GM19238 (cell line): ENCODE measurements around the gene APBB1.

Experiments
- DNase-seq: peaks from one replicate; pipeline ENCODE4 v3.0.0; 2011; ENCODE audit warnings: low spot score; ENCODE audit not compliant: insufficient read length

Gene APBB1

DNA sequence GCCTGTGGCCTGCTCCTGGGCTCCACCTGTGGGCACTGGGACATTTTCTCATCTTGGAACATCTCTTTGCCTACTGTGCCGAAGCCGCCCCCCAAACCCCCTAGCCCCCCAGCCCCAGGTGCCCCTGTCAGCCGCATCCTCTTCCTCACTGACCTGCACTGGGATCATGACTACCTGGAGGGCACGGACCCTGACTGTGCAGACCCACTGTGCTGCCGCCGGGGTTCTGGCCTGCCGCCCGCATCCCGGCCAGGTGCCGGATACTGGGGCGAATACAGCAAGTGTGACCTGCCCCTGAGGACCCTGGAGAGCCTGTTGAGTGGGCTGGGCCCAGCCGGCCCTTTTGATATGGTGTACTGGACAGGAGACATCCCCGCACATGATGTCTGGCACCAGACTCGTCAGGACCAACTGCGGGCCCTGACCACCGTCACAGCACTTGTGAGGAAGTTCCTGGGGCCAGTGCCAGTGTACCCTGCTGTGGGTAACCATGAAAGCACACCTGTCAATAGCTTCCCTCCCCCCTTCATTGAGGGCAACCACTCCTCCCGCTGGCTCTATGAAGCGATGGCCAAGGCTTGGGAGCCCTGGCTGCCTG is 27.3 kb downstream of the APBB1 start:
- no peak for DNase-seq

DNA sequence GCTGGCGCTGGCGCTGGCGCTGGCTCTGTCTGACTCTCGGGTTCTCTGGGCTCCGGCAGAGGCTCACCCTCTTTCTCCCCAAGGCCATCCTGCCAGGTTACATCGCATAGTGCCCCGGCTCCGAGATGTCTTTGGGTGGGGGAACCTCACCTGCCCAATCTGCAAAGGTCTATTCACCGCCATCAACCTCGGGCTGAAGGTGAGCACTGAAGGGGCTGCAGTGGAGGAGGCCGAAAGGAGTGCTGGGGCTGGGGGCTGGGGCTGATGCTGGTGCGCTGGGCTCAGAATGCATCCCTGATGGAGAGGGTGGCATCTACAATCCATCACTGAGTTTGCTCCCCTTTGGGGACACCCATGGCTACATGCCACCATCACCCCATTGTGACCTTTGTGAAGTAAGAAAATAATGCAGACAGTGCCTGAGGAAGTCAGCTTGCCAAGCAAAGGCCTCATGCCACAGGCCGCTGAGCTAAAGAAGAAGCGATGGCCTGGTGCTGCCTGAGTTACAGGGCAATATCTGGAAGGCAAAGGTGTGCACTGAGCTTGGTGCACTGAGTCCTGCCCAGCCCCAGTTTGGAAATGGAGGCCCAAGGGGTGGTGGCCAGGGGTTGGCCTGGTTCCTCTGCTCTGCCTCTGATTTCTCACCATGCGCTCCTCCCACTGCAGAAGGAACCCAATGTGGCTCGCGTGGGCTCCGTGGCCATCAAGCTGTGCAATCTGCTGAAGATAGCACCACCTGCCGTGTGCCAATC is 28.0 kb downstream of the APBB1 start:
- no peak for DNase-seq

DNA sequence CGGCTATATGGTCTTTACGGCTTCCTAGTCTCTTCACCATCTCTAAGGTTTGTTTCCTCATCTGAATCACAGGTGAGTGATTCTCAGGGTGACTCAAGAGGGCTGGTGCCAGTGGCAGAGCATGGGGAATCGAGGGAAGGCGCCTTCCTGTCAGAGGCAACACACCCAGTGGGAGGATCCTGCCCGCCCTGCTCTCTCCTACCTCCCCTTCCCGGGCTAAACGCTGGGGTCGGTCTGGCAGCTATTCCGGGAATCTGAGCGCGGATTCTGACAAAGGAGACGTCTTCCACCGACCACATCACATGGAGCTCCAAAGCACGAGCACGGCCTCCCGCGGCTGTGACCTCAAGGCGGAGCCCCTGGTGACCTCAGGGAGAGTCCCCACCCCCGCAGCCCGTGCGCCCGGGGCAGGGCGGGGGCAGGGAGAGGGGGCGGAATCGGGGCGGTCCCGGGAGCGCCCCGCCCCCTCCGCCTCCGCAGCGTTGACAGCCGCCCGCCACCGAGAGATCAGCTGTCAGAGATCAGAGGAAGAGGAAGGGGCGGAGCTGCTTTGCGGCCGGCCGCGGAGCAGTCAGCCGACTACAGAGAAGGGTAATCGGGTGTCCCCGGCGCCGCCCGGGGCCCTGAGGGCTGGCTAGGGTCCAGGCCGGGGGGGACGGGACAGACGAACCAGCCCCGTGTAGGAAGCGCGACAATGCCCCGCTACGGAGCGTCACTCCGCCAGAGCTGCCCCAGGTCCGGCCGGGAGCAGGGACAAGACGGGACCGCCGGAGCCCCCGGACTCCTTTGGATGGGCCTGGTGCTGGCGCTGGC is 28.8 kb downstream of the APBB1 start, which contains the start of gene SMPD1:
SMPD1 (plus strand) TSS at position 570 of the 813 bp plus-strand sequence; CDS start at position 695, 125 bp downstream.
- peak; percentile 82 for DNase-seq

DNA sequence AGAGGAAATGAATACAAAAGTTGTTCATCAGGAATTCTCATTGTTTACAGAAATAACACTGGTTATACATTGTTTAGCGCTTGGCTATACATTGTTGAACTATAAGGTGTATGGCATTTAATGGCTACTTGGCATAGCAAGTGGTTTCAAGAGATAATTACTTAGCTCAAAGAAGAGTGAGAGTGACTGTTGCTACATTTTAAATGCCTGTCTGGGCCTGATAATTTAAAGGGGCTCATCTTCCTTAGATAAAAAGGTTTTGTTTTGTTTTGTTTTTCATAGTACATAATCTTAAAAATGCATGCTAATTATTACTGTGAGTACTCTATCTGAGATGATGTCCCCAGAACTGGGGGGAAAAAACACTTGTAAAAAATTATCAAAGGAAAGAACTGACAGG is 30.1 kb downstream of the APBB1 start:
- no peak for DNase-seq

DNA sequence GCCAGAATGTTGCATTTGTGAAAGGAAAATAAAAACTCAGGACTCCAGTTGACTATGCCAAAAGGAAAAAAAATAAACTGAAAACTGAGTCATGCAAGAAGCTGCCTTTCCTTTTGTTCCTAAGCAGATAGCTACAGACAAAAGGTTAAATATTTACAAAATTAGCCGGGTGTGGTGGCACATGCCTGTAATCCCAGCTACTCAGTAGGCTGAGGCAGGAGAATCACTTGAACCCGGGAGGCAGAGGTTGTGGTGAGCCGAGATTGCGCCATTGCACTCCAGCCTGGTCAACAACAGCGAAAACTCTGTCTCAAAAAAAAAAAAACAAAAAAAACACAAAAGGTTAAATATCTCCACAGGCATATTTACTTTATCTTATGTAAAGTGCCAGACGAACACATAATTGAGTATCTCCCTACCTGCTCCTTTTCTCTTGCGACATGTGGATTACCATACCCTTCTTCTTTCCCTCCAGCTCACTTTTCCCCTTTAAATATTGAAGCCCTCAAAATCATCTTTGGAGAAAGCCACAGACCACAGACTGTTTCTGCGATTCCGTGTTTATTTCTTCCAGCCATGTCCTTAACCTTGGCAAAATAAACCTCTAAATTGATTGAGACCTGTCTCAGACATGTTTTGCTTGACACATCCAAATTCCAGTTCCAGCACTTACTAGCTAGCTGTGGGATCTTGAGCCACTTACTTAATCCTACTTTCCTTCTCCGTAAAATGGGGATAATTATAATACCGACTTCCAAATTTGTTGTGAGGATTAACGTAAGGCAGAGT is 30.9 kb downstream of the APBB1 start:
- no peak for DNase-seq

DNA sequence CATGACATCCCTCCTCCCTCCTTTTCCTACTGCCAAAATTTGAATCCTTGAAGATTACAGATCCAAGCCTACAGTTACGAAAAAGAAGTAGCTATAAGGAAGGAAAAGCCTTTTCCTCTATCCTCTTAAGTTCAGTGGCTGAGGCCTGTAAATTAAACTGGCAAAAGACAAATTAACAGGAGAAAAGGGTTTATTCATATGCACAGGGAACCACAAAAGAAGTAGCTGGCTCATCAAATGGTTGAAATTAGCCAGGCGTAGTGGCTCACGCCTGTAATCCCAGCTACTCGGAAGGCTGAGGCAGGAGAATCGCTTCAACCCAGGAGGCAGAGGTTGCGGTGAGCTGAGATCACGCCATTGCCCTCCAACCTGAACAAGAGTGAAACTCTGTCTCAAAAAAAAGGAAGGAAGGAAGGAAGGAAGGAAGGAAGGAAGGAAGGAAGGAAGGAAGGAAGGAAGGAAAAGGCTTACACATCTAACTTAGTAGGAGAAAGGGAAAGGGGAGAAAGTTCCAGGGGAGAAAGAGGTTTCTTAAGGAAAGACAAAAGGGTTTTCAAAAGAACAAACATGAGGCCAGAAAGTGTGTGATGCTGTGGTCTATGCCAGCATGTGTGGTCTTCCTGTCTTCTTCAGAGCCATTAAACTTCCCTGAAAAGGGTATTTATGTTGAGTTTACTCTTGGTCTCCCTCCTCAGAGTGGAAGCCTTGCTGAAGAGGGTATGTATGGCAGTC is 33.7 kb downstream of the APBB1 start:
- no peak for DNase-seq

DNA sequence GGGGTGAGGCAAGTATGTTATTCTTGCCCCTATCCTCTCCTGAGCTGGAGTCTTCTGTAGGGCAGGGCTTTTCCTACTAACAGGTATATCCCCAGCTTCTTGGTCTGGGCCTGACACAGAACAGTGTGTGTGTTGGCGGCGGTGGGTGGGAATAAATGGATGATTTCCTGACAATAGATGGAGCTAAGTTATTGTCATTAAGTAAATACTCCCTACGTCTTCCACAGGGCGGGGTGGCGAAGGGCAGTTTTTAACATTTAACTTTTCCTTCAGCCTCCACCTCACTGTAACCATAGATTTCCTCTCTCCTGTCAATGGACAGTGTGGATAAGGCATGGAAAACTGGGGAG is 40.3 kb downstream of the APBB1 start:
- DNase-seq: no peak

DNA sequence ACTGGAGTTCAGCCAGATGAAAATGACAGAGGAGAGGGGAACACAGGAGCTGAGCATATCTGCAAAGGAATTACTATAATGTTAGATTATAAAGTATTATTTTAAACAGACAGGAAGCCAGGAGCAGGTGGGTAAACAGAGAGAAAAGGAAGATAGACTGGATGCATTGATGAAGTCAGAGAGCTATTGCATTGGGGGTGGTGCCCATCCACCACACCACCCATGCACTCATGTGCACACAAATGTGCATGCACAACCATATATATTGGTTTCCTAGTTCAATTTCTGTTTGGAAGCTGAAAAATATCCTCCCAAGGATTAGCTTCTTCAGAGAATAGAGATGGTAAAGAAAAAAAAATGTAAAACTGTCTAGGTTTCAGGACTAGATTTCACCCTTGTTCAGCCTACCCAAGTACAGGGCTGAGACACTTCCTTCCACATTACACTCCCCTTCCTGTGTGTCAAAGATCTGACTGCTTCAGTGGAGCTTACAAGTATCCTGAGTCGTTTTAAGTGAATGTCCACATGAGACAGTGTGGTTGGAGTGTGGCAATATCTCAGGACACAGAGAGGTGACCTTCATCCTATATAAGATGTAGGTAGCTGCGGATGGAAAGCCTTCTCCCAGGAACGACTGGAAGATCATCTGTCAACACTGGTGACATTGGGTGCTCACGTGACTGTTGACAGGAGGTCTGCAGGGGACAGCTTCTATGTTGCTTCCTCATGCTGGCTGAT is 40.8 kb downstream of the APBB1 start:
- no peak for DNase-seq

DNA sequence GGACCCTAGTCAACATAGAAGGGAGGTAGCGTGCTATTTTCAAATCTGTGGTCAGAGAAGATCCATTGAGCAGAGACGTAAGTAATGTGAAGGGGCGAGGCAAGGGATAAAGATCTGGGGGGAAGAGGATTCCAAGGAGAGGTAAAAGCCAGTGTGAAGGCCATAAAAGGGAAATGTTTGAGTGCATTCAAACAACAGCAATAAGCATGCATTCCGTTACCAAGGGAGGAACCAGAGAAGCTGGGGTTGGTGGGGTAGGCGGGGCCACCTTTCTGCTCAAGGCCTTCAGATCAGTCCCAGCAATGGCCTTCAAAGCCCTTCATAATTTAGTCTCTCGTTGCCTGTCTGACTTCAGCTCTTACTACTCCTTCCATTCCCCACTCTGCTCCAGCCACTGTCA is 47.1 kb downstream of the APBB1 start:
- no peak for DNase-seq

DNA sequence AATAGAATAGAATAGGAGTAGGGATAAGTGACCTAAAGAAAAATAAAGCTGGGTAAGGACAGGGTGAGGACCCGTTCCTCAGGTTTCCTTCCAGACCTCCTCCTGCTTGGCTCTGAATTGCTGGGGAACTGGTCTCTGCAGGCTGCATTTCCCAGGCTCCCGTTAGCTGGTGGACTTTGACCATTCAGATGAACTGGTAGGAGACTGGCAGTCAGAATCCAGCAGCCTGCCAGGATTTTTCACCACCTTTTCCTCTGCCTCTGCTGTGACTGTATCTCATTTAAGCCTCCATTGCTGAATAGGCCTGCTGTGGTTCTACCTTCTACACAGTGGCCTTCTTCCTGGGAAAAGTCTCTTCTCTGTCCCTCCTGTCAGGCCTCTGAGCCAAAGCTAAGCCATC is 53.2 kb downstream of the APBB1 start:
- no peak for DNase-seq

DNA sequence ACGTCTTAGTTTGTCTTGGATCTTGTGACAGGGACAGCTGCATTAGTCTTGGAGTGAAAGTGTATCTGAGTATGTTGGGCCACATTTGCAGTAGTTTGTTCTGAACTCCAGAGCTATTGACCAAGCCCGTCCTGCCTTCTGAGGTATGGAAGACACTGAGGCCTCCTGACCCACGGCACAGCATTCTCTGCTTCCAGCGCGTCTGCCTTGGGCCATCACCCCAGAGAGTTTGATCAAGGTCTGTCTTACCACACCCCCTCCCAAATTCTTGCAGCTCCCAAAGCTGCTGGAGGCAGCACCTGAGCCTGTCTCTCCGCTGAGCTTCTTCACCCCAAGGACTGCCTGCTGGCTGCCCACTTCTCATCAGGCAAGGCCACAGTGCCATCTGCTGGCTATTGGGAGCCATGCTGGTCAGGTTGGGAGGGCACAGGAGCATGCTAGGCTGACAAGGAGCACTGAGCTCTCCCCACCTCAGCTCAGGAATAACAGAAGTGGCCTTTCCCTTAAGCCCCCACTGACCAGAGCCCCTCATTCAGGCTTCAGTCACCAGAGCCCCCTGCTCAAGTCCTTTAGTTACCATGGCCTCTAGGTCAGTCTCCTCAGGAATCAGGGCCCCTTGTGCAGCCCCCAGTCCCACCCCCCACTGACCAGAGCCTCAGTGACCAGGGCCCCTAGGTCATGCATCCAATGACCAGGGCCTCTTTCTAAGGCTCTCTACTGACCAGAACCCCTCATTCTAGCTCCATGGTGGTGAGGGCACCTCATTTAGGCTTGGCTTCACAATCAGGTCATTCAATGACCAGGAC is 55.8 kb downstream of the APBB1 start:
- peak; percentile 56 for DNase-seq

DNA sequence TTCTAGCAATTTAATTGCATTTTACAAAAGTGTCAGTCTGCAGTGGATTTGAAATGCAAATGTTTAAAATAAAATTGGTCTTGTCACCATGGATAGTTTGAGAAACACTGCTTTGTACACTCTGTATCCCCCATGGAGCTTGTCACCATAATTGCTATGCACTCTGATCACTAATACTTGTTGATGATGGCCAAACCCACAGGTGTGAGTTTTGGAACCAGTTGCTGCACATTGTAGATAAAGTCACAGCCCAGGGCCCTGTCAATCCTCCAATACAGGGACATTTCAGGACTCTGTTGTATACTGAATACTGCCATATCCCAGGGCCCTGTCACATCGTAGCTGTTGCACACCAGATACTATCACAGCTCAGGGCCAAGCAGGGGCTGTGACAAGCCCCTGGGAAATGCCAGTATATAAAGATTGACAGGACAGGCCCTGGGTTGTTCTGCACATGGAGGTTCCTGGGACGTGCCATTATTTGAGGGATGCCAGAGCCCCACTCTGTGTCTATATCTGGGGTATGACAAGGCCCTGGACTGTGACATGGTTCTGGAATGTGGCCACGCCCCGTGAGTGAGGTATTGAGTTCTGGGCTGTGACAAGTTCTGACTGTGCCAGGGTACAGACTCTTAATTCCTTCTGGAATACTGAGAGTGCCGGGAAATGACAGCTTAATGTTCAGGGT is 56.6 kb downstream of the APBB1 start:
- no peak for DNase-seq

DNA sequence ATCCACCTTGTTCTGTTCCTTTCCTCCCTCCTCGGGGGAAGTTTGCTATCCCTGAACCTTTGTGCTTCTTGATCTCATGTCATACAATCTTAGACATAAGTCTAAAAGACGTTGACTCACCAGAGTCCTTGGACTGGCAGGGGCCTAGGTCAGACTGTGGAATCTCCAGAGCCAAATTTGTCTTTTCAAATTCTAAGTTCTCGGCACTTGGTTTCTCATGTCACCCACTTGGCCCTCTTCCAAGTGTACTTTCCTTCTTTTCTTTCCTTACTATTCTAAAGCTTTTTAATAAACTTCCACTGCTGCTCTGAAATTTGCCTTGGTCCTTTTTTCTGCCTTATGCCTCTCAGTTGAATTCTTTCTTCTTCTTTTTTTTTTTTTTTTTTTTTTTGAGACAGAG is 58.7 kb downstream of the APBB1 start:
- no peak for DNase-seq

DNA sequence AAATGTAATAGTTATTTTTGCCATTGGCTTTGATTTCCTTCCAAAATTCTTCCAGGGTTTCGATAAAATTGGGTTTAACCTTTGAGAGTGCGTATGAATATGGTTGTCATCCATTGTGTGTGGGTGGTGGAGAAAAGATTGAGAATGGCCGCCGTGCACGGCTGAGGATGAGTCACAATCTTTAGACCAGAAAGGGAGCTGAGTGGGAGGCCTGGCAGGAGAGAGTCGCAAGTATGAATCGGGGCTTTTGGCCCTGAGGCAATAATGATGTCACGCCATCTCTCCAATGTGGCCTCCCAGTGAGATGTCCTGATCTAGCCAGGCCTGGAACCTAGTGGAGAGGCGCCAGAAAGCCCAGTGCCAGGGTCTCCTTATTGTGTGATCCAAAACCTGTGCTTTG is 61.7 kb downstream of the APBB1 start:
- DNase-seq: no peak

DNA sequence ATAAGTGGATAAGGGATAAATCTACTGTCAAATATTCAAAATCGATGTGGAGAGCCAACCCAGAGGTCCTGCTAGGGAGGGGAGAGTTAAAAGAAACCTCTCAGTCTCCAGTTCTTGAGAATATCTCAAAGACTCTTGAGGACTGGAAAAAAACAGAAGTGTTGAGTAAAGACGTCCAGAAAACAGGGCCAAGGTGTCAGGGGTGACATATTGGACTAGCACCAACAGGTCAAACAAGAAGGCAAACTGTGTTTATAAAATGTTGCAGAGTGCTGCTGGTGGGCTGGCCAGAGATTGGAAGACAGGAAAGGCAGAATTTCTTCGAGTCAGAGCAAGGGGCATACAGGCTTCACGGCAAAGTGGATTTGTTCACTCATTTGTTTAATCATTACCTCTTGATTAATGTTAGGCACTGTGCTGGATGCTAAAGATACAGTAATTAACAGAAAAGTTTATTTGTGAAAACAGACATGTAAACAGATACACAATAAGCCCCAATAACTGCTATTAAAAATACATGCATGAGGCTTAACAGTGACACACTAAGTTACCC is 62.3 kb downstream of the APBB1 start:
- DNase-seq: no peak

DNA sequence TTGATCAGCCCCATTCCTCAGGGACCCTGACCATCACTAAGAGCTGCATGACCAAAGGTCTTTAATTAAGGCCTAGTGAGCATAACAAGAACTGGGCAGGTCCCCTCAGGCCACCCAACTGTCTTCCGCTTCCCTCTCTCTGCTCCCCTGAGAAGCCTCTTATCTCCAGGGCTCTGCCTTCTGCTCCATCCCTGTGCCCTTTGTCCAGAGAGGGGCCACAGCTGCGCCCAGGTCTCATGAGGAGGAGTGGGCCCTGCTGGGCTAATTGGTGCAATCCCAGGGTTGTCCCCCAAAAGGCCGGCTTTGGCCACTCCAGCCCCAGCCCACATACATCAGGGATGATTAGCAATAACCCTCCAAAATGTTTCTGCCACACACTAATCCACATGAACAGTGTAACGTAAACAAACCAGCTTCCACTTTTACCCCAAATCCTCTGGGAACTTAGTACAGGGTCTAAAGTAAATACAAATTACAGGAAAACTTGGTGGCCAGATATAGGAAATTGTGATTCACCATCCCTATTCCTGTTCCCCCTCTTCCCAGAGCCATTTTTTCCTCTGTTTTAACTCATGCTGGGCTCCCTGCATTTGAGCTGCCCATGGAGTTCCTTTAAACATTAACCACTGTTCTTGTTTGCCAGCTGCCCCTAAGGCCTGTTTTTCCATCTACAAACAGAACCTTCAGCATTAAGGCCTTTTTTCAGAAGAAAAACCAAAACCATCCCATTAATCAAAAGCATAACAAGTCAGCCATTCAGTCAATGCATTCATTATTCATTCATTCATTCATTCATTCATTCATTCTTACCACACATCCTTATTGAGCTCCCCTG is 64.0 kb downstream of the APBB1 start:
- no peak for DNase-seq

DNA sequence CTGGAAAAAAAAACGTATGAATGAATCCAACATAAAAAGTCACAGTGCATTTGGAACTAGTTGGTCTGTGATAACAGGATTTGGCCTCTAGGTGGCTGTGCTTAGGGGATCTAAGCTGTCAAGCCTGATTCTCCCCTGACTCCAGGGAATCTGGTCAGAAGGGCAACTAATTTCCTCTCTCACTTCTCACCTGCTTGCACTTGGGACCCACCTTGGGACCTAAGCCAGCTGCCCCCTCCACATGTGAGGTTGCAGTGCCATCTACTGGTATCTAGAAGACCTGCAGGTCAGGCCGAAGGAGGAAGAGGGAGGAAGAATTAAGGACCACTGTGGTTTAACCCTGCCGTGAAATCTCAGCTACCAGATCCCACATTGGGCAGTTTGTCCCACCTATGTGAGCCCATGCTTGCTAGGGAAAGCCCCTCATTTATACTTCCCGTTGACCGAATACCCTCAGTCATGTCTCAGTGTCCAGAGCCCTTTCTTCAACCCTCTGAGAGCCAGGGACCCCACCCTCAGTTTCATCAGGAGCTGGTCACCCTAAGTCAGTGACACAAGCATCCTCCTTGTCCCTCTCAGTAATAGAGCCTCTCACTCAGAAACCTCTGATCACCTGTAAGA is 65.4 kb downstream of the APBB1 start:
- DNase-seq: peak; percentile 48
